HG03060 (cell line): ENCODE data around the gene SLC1A3.
"Not testable (repeated sequence)": the region's sequence is repeated elsewhere in the genome, so short reads cannot be mapped to it uniquely, and the experiment has no call there.

ENCODE experiments used
- ATAC-seq: cut with Tn5 transposase; IDR thresholded peaks from one replicate; pipeline ENCODE4 v1.9.1; 2021; ENCODE audit warnings: low read depth, moderate number of reproducible peaks; ENCODE audit not compliant: unreplicated experiment

The SLC1A3 gene

DNA sequence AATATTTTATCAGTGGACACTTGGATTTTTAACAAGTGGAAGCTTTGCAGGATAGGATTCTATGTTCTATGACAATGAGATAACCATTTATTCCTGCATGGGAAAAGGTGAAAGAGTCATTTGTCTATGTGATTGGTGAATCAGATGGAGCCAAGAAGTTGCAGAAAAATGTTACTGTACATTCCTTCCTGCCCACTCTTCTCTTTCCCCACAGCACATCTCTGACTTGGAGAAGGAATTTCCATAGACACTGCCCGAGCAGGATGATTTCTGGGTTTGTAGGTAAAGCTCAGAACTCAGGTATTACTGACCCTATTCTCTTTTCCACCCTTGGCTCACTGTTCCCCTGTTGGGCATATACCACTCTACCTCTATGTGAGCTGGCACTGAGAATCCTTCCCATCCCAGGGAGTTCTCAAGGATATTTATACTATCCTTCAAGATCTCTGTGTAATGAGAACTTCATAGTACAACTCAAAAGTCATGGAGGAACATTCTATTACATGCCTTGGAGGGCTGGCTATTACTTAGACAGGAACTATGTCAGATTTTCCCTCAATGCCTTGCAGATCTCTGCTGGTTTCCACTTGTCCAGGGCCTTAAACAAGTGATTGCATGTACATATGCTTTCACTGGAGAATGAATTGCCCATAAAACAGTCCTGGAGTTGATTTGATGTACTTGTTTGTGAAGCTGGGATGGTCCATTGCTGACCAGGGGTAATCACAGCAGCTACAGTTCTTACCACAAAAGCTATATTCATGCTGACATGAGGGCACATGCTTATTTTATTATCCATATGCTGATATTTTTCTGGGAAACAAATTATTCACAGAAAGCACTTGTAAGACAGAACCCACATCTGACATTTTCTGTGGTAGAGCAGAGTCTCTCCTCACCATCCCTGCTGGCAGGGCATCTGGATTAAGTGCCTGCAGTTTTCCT is 24.1 kb downstream of the SLC1A3 start:
- no peak for ATAC-seq

DNA sequence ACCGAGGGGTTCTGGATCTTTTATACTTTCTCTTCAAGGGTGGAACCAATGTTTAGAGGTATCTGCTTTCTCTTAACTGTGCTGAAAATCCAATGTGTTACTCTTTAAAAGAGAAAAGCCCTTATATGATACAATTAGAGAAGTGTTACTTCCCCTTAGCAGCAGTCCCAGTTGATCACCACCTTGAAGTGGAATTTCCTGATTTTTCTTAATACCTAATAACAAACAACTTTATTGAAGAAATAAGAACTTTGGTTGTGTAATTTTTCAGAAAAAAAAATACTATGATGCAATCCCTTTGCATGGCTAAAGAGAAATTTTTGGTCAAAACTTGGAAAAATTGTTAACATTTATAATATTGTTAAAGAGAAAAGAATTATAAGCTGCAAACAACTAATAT is 24.7 kb downstream of the SLC1A3 start:
- ATAC-seq = no peak

DNA sequence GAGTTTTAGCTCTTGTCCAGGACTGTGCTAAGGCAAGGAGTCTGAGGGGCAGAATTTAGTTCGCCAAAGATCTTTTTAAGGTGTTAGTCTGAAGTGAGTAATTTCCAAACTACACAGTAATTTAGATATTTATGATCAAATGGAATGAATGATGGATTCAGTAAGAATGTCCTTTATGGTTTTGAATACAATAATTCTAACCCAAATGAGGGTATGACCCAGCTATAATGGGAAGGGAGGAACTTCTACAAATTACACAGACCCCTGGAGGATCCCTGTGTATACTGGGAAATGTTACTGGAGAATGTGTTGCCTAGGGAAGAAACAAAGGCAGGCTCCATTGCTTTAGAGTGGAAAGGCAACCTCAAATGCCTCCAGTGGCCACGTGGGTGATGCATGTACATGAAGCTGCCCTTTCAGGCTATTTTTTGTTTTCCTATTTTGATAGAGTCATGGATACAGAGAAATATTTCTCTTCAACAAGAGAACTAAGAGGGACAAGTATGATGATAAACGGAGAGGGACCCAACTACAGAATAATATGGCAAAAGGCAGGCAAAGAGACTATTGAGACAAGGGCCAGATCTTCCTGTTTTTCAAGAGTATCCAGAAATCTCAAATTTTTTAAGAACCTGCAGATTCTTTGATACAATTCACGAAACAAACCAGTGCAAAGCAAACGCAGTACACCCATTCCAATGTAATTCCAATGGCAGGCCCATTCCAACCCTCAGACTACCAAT is 25.4 kb downstream of the SLC1A3 start:
- ATAC-seq = no peak

DNA sequence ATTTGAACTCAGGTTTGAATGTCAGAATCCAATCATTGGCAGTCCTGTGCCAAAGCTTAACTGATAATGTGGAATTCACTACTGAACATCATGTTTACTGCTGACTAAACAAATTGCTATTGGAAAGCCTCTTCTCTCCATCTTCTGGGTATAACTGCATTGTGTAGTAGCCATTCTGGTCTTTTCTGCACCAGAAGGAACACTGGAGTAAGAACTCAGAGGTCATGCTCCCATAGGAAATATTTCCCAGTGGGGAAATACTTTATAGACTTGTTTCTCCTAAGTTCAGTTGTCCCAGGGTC is 25.9 kb downstream of the SLC1A3 start:
- ATAC-seq = no peak

DNA sequence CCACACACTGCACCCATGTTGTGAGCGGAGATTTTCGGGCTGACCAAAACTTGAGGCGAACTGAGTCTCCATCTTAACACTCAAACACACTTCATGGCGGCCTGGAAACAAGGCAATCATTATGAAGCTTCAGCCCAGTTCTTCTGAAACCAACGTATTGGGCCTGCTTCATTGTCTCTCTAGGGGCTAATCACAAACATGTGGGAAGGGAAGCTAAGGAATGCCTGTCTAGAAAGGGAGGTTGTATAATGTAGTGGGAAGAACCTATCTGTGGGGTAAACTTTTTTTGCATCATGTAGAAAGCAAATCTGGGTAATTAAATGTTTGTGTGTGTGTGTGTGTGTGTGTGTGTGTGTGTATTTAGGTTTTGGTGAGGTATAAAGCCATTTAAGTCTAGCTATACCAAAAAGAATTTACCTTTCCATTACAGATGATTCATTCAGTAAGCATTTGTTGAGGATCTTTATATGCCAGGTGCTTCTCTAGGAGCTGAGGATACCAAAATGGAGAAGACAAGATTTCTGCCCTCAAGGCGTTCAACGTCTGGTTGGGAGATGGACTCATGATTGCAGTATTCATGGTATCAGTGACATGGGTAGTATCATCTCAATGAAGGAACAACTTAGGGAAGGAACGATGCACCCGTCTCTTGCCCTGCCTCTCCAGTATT is 29.4 kb downstream of the SLC1A3 start:
- no peak for ATAC-seq

DNA sequence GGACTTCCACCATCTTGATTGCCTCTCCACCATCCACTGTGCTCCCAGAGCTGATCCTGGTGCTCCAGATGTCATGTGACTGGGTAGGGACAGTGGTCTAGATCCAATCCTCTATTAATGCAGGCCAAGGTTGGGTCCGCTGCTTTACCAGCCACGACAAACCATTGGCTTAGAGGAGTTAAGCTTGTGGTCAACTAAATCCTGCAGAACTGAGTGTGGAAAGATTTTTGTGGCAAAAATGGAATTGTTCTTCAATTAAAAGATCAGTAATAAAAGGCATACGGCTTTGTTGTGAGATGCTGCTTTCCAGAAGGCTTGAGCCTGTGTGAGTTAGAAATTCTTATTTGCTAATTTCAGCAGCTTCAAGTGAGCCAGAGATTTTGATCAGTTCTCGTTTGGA is 30.7 kb downstream of the SLC1A3 start:
- no peak for ATAC-seq

DNA sequence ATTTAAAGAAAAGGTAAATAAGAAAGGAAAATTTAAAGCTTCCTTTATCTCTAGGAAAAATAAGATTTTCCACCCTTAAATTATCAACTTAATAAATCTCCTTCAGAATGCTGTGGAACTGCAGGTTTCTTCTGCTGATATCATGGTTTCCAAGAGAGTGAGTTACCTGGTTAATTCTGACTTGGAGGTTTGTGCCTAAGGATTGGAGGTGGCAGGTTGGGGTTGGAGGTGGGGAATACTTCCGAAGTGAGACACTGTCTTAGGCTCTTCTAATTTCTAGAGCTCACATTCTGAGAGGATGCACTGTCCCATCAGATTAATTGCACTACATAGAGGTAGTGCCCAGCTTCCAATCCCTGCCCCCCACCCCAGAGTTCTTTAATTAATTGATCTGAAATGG is 31.1 kb downstream of the SLC1A3 start:
- ATAC-seq = no peak

DNA sequence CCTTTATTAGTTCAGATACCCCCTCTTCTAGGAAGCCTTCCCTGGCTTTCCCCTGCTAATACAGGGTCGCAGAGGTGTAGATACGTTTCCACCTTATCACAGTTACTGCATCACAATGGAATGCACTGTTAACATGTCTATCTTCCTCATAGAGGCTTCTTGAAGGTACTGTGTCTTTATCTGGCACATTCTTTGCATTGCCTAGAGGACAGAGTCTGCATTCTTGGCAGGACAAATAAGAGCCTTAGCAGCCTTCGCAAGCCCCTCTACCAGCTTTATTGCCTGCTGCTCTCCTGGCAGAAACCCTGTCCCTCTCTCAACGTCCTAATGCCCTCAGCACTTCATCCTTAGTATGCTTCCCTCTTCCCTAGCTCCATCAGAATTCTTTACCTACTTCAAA is 31.6 kb downstream of the SLC1A3 start:
- ATAC-seq = no peak

DNA sequence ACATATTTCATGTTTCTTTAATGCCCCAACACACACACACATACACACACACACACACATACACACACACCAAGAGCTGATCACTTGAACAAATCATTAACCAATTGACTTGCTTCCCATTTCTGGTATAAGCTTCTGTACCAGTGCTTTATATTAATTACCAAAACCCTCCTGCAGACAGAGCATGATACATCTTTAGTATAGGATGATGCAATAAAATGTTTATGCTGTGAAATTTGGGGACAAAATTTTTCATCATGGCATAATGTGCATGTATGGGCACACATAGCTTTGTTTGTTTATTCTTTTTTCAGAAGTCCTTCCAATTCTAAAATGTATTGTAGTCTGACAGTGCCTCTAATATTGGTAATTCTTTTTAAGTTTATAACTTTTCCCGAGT is 34.5 kb downstream of the SLC1A3 start:
- no peak for ATAC-seq

DNA sequence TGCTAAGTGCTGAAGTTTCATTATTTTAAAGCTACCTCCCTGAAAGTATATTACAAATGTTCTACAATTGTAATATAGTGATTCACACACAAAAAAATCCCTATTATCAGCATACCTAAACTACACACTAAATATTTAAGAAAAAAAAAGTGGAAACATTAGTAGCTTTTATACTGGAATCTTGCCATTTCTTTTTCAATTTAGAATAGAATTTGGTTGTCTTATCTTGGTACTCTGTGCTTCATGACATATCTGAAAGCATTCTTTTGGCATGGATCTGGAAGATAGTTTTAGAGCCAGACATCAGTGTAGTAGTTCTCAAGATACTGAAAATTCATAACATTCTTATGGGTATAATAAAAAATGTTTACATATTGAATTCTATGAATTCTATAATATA is 35.0 kb downstream of the SLC1A3 start:
- ATAC-seq = no peak

DNA sequence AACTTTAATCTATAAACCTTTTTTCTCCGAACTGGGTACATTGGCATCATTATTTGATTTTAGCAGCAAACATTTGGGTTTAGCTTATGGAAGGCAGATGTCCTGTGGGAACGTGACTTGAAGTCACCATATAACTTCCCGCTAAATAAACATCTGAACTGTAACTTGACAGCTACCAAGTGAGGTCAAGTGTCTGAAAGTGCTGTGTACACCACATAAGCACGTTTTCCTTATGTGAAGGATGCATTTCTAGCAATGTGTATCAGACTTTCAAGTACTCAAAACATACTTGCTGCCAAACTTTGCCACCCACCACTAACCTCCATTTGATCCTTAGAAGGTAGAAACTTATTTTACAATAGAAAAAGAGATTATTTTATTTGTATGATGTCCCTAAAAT is 35.7 kb downstream of the SLC1A3 start:
- ATAC-seq = no peak

DNA sequence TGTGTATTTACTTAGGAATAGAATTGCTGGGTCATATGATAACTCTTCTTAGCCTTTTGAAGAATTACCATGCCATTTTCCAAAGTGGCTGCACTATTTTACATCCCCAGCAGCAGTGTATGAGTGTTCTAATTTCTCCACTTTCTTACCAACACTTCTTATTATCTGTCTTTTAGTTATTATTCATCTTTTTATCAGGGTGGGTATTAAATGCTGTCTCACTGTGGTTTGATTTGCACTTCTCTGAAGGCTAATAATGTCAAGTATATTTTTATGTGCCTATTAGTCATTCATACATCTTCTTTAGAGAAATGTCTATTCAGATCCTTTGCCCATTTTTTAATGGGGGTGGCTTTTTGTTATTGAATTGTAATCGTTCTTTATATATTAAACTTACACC is 36.8 kb downstream of the SLC1A3 start:
- ATAC-seq = no peak

DNA sequence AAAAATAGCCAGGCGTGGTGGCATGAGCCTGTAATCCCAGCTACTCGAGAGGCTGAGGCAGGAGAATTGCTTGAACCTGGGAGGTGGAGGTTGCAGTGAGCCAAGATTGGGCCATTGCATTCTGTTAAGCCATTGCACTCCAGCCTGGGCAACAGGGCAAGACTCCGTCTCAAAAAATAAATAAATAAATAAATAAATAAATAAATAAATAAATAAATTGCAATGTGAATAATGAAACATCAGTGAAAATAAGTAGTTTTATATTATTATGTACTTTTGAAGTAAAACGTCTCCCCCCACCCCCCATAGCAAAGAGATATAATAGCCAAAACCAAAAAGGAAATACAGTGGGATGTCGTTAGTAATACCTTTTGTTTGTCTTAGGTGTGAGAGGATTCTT is 37.4 kb downstream of the SLC1A3 start:
- ATAC-seq = not testable (repeated sequence)

DNA sequence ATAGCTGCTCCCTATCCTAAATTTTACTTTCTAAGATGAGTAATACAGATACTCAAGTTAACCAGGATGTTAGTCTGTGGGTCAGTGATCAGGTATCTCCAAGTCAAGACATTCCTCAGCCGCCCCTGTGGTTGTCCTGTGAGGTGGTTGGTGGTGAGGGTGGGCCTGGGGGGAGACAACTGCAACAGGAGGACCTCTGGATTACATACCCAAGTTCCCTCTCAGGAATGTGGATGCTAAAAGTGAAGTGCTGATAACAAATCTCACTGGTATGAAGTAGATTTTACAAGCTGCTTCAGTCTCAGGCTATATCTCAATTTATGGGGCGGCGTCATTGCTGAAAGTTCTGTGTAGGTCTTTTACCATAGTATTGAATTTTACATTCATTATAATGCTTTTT is 38.3 kb downstream of the SLC1A3 start:
- ATAC-seq = no peak

DNA sequence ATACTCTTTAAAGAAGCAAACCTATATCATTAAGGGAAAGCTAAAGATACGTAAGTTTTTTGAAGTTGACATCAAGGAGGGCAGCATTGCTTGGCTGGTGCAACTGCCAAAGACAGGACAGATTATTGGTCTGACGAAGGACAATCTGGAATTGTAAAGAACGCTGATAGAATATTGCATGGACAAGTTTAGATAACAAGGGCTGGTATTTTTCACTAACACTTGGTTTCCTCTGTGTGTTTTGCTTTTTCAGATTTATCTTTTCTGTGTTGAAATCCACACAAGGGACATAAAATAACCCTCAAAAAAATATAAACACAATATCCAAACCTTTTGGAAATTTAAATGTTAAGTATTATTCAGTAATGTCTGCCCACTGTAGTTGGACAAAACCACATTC is 39.7 kb downstream of the SLC1A3 start:
- no peak for ATAC-seq

DNA sequence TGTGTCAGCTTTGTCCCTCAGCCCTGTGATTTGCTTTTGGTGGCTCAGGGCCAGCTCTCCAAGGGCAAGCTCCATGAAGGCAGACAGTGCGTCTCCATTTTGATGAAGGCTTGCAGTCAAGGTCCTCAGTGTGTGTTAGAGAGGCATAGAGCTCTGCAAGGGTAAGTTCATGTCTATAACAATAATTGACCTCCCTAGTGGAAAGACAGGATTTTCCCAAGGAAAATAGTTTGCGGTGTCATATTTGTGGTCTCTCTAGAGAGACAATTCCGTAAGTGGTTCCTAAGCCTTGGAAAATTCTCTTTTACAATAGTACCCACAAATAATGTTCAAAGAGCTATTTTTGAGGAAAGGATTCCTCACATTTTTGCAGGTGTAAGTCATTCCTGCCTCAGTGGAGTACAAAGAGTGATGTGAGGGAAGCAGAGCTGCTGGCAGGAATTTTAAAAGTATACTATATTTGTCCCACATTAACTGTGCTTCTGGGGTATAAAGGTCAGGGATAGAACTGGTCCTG is 40.2 kb downstream of the SLC1A3 start:
- ATAC-seq = no peak

DNA sequence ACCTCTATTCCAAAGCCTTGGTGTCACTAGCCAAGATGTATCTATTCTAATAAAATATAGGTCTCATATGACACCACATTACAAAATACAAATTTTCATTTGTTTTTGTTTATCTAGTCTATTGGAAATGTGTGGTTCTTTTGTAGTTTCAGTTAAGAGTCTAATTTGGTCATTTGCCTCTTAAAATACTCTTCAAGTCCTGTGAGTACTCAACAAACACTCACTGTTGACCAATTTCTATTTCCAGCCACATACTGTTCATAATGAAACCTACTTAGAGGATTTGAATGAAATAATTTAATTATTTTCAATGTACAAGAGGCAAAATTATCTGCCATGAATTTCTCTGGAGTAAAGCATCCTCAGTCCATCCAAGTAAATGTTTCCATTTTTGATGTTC is 40.6 kb downstream of the SLC1A3 start:
- ATAC-seq = no peak

DNA sequence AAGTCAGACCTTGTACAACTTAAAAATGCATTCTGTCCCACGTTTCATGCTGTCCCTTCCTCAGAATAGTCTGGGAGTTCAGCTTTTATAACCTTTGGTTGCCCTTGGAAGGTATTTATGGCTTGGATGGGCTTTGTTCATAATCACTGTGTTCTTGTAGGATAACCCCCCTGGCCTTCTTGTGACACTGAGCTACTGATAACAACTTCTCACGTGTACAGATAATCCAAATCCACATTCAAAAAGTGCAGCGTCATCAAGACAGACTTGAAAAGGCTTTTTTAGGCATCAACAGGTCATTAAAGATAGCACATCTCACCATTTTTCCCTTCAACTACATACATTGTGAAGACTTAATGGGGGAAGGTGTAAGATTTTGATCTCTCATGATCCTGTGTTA is 42.0 kb downstream of the SLC1A3 start:
- ATAC-seq = no peak

DNA sequence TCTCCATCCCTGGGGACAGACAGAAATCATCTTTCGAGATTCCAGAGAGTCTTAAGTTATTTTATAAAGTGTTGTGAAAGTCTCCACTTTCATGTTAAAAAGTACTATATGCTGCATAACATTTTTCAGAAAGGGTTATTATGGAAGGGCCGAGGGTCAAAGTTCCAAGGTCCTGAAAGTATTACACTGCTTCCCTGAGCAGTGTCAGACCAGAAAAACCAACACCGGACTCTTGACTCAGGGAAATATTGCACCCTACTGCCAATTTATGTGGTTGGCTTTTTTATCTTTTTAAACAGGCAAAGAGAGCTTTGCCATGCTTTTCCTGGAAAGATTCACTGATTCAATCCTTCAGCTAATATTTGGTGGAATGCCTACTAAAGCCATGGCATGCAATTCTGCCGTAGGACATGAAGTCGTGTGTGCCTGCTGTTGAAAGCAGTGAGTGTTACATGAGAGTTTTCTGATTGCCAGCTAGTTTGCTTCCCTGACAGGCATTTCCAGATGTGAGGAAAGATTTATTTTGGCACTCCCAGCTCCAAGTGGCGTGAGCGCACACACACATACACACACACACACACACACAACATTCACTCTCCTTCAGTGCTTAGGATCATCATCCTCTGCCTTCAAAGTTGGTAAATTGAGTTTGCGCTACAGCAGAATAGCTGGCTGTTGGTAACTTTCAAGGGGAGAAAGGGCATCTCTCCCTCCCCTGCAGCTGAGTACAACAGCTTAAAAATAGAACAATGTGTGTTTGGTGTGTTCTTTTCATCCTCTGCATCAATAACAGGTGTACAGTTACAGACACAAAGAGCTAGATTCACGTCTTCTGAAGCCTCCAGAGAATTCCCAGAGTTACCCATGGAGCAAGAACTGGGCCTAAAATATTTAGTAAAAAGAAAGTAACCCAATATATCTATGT is 45.6 kb downstream of the SLC1A3 start:
- ATAC-seq = no peak

DNA sequence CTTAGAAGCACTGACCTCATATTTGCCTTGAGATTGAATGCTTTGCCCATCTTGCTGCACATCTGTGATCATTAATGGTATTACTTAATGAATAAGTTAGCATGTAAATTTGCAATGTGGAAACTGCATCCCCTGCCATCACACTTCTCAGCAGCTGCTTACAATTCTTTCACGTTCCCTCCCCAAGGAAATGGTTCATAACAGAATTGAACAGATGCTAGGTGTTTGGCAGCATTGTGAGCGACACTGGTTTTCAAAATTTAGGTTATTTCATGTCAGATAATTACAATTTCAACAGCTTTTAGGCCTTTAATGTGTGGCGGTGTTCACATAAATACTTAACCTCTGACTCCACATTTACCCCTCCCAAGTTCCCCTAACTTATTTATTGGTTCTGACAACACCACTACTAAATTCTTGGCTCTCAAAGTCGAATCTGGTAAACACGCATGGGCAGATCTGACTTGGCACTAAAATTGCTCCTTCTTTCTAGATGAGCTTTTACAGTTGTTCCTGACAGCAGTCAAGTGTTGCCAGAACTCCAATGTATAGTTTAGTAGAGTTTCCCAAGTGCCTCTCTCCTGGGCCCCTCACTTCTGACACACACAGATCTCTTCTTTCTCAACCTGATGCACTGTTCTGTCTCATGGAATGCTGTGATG is 46.8 kb downstream of the SLC1A3 start:
- no peak for ATAC-seq
